D721Med (cell line): ENCODE measurements around the gene FHIP2A.
"Not testable (repeated sequence)": the region's sequence is repeated elsewhere in the genome, so short reads cannot be mapped to it uniquely, and the experiment has no call there.

ENCODE experiments used
- DNase-seq: peaks from one replicate; pipeline ENCODE4 v3.0.0; 2011; ENCODE audit warnings: low spot score; ENCODE audit not compliant: insufficient read length
- FAIRE-seq: peaks from 2 replicates; lab custom pipeline; 2011; peaks lifted over from hg19 to GRCh38; lab: Jason Lieb, UNC
- TF ChIP-seq, protein P1 (sequence below): IDR thresholded peaks from 2 replicates; pipeline ENCODE4 v1.5.1; 2012; ENCODE audit warnings: mild to moderate bottlenecking, control low read depth; ENCODE audit not compliant: insufficient read depth; ENCODE audit errors: missing control alignments

FHIP2A gene, protein sequence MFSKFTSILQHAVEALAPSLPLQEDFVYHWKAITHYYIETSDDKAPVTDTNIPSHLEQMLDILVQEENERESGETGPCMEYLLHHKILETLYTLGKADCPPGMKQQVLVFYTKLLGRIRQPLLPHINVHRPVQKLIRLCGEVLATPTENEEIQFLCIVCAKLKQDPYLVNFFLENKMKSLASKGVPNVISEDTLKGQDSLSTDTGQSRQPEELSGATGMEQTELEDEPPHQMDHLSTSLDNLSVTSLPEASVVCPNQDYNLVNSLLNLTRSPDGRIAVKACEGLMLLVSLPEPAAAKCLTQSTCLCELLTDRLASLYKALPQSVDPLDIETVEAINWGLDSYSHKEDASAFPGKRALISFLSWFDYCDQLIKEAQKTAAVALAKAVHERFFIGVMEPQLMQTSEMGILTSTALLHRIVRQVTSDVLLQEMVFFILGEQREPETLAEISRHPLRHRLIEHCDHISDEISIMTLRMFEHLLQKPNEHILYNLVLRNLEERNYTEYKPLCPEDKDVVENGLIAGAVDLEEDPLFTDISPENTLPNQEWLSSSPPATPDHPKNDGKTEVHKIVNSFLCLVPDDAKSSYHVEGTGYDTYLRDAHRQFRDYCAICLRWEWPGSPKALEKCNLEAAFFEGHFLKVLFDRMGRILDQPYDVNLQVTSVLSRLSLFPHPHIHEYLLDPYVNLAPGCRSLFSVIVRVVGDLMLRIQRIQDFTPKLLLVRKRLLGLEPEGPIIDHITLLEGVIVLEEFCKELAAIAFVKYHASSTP

DNA sequence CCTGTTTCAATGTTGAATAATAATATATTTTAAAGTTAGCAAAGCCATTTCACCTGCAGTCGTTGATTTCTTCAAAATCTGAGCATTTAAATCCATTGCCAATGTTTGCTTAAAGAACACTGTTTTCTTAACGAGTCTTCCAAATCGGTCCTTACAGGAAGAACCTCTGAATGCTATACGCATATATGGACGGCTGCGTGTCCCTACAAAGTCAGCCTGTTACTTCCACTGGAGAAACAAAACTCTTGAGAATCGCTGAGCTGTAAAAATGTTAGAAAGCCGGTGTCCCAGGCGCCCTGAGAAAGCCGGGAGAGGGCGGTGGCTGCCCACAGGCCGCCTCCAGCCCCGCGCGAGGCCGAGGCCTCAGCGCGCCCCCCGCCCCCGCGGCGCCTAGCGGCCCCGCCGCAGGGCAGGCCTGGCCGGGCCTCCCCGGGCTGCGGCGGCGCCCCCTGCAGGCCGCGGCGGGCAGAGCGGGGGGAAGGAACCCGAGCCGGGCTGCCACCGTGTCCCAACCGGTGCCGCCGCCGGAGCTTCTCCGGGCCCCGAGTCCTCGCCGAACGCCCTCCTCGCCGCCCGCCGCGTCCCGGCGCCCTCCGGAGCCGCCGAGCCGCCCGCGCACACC lies at the start of gene FHIP2A:
Gene FHIP2A (plus strand): TSS at position 488 of the 622 bp plus-strand sequence. CDS start 299 bp downstream, outside the sequence.
- FAIRE-seq, result no peak
- peak; percentile 24 for DNase-seq

DNA sequence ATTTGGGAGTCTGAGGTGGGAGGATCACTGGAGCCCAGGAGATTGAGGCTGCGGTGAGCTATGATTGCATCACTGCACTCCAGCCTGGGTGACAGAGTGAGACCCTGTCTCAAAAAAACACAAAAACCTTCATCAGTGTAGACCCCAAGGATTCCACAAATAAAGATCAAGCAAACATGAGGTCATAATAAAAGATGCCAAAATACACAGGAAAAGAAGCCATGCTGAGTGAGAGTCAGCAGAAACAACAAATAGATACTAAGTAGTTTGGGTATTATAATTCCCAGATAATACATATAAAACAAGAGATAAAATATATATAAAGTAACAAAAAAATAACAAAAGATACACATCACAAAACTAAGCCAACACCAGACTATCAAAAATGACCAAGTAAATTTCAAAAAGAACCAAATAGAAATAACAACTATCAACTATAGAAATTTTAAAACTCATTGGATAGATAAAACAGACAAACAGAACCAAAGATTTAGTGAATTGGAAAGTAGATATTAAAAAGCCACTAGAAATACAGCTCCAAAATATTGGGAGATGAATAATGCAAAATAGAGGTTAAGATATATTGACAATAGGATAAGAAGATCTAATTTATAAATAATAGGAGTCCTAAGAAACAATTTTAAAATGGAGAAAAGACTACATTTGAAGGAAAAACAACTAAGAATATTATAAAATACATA lies 48.9 kb upstream of the FHIP2A start:
- TF ChIP-seq, protein P1, sequence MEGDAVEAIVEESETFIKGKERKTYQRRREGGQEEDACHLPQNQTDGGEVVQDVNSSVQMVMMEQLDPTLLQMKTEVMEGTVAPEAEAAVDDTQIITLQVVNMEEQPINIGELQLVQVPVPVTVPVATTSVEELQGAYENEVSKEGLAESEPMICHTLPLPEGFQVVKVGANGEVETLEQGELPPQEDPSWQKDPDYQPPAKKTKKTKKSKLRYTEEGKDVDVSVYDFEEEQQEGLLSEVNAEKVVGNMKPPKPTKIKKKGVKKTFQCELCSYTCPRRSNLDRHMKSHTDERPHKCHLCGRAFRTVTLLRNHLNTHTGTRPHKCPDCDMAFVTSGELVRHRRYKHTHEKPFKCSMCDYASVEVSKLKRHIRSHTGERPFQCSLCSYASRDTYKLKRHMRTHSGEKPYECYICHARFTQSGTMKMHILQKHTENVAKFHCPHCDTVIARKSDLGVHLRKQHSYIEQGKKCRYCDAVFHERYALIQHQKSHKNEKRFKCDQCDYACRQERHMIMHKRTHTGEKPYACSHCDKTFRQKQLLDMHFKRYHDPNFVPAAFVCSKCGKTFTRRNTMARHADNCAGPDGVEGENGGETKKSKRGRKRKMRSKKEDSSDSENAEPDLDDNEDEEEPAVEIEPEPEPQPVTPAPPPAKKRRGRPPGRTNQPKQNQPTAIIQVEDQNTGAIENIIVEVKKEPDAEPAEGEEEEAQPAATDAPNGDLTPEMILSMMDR, result no peak
- DNase-seq (no peak), FAIRE-seq (no peak)

More for the DNA sequence above, at the start of gene FHIP2A:
- TF ChIP-seq, protein P1, result peak; percentile 46

- FAIRE-seq, result no peak
Observed at GRCh38 chr10:114773197-114773532, 48.4 kb upstream of the FHIP2A start.

DNA sequence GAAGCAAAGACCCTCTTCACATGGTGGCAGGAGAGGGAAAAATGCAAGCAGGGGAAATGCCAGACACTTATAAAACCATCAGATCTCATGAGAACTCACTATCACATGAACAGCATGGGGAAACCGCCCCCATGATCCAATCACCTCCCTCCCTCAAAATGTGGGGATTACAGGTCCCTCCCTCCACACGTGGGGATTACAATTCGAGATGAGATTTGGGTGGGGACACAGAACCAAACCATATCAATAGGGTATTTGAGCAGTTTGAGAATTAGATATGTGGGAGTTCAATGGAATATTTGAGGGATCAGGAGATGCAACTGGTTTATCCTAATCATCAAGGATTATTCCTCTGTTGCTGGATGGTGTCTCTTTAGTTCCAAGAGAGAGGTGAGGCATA lies 46.5 kb upstream of the FHIP2A start:
- not testable (repeated sequence) for FAIRE-seq, DNase-seq

More at GRCh38 chr10:114773197-114773532, 48.4 kb upstream of the FHIP2A start:
- TF ChIP-seq, protein P1, result no peak
- DNase-seq, result no peak

- FAIRE-seq (no peak), DNase-seq (no peak)
- TF ChIP-seq, protein P1, result no peak
Observed at GRCh38 chr10:114777415-114777814, 44.2 kb upstream of the FHIP2A start.

DNA sequence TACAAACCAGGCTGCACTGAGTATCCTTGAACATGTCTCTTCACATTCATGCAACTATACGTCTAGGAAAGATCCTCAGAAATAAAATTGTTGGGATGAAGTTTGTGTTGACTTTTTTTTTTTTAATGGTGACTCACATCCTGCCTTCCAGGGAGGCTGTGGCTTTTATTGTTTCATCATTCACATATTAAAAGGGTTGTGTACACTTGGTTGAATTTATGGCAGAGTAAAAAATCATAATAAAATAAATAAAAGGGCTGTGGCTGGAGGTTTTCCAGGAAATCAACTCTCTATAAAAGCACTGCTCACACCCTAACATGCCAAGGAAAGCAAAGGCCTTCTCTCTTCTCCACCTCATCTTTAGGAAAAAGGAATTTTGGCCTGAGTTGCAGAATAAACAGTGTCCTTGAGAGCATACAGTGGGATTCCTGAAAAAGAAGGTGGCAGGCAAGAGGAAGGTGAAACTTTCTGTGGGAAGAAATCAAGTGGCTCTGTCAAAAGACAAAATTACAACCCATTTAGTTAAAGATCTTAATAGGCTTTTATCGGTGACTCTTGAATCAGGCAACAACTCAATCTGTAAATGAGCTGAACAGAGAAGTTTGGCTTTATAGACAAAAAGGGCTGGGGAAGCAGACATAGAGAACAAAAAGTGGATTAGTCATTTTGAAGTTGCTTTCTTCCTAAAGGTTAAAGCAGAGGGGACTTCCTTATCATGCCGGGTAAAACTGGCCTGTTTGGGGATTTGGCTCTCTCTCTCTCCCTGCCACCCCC lies 41.6 kb upstream of the FHIP2A start:
- FAIRE-seq (no peak), DNase-seq (no peak)
- TF ChIP-seq, protein P1, result no peak
